Karpas-422 (cell line): Measurements from ENCODE around the gene AP2A1. TPM values are rescaled to one million over a fixed set of nuclear protein-coding genes. Genes with fewer than 3 reads are reported as not detected.
A peak's percentile ranks its signal among the peaks of the same experiment; 100 is the strongest.
"Not testable (repeated sequence)": the region's sequence is repeated elsewhere in the genome, so short reads cannot be mapped to it uniquely, and the experiment has no call there.

Experiments
- DNase-seq: peaks from one replicate; pipeline ENCODE4 v3.0.0-alpha.2; 2015
- H2AFZ ChIP-seq: fragments of 200-600 bp; sonication (generic); 2 replicates; pipeline ENCODE4 v1.6.1; 2014; ENCODE audit warnings: antibody characterized with exemption, low read length, mixed read lengths
- H3K27ac ChIP-seq: fragments of 200-600 bp; sonication (generic); 2 replicates; pipeline ENCODE4 v1.5.1; 2014; ENCODE audit warnings: mild to moderate bottlenecking, low read length, moderate library complexity
- H3K27me3 ChIP-seq: fragments of 200-600 bp; sonication (generic); 2 replicates; pipeline ENCODE4 v1.6.1; 2014; ENCODE audit warnings: low read length, mixed read lengths
- H3K36me3 ChIP-seq: fragments of 200-600 bp; sonication (generic); 2 replicates; pipeline ENCODE4 v1.6.1; 2014; ENCODE audit warnings: low read length, mixed read lengths; ENCODE audit not compliant: insufficient read depth
- H3K4me1 ChIP-seq: fragments of 200-600 bp; sonication (generic); 2 replicates; pipeline ENCODE4 v1.6.1; 2014; ENCODE audit warnings: mild to moderate bottlenecking, low read length, mixed read lengths
- H3K4me2 ChIP-seq: fragments of 200-600 bp; sonication (generic); 2 replicates; pipeline ENCODE4 v1.6.1; 2014; ENCODE audit warnings: low read length, low read depth, mild to moderate bottlenecking; ENCODE audit not compliant: poor library complexity, severe bottlenecking
- H3K4me3 ChIP-seq: fragments of 200-600 bp; sonication (generic); 2 replicates; pipeline ENCODE4 v1.5.1; 2014; ENCODE audit warnings: mild to moderate bottlenecking, antibody characterized with exemption, low read length, mixed read lengths
- H3K79me2 ChIP-seq: fragments of 200-600 bp; sonication (generic); 2 replicates; pipeline ENCODE4 v1.6.1; 2014; ENCODE audit warnings: mild to moderate bottlenecking, low read length, mixed read lengths
- H3K9ac ChIP-seq: fragments of 200-600 bp; sonication (generic); 2 replicates; pipeline ENCODE4 v1.6.0; 2014; ENCODE audit warnings: low read length
- H3K9me2 ChIP-seq: fragments of 200-600 bp; sonication (generic), shearing (Covaris generic); replicated peaks from 2 replicates; pipeline ENCODE4 v1.6.0; 2014; ENCODE audit warnings: mild to moderate bottlenecking, low read length, moderate library complexity; ENCODE audit not compliant: insufficient read depth
- H3K9me3 ChIP-seq: fragments of 300-700, 200-600 bp; sonication (generic); 2 replicates; pipeline ENCODE4 v1.6.1; 2014; ENCODE audit warnings: low read length, mixed read lengths
- H4K20me1 ChIP-seq: fragments of 200-600 bp; sonication (generic); 2 replicates; pipeline ENCODE4 v1.6.1; 2014; ENCODE audit warnings: mild to moderate bottlenecking, antibody characterized with exemption, low read length, low read depth; ENCODE audit not compliant: insufficient read depth
- total RNA-seq: library from RNA; depleted of rRNA; stranded (reverse); fragments of >200 nt; shearing (Covaris generic); gene quantifications from 2 replicates; pipeline ENCODE4 v1.2.3, GENCODE V29; 2014; ENCODE audit warnings: low replicate concordance; rRNA removed

The AP2A1 gene
- total RNA-seq = 32.4 and 54.7 TPM in 2 replicates

DNA sequence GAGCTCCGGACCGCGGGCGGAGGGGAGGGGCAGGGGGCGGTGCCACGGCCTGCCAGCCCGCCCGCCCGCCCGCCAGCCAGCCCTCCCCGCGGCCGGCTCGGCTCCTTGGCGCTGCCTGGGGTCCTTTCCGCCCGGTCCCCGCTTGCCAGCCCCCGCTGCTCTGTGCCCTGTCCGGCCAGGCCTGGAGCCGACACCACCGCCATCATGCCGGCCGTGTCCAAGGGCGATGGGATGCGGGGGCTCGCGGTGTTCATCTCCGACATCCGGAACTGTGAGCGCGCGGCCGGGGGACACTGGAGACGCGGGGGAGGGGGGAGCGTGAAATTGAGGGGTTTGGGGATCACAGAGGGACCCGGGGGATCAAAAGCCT lies at the start of gene AP2A1:
Gene AP2A1, plus strand, starts transcription at position 72 of the 370 bp plus-strand sequence. Its CDS starts 133 bp downstream, at position 205.
- Histone ChIP-seq H3K9me3 (no peaks in the 10 kb centered on the region), H3K27me3 (no peaks in the 10 kb centered on the region), H3K4me2 (peak within 1 kb of the TSS; percentile 92), H3K4me3 (peak within 1 kb of the TSS; percentile 86), H4K20me1 (peaks cover 11% of the 10 kb centered on the region; the same call in 1 of the 2 replicates), H2AFZ (peak within 1 kb of the TSS; percentile 15; the same call in 1 of the 2 replicates), H3K4me1 (peaks cover 23% of the 10 kb centered on the region), H3K79me2 (peaks cover 47% of the 10 kb centered on the region), H3K9me2 (no peaks in the 10 kb centered on the region), H3K27ac (peak within 1 kb of the TSS; percentile 75), H3K36me3 (no peaks in the 10 kb centered on the region), H3K9ac (peak within 1 kb of the TSS; percentile 77)
- no peak for DNase-seq

DNA sequence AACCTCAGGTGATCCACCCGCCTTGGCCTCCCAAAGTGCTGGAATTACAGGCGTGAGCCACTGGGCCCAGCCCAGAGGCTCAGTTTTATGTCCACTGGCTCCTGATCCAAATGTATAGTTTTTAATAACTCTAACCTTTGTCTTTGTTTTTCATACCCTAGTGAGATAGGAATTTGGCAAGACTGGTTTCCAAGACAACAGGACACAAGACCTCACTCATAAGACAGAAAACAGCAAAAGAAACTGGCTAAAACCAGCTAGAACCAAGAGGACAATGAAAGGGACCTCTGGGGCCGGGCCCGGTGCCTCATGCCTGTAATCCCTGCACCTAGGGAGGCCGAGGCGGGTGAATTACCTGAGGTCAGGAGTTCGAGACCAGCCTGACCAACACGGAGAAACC lies 48.3 kb upstream of the AP2A1 start:
- Histone ChIP-seq H4K20me1 (no peaks in the 10 kb centered on the region), H3K36me3 (peaks cover 3% of the 10 kb centered on the region; the same call in 1 of the 2 replicates), H2AFZ (no peak overlapping the region), H3K27me3 (no peaks in the 10 kb centered on the region), H3K9me2 (no peaks in the 10 kb centered on the region), H3K9ac (no peak overlapping the region), H3K79me2 (no peaks in the 10 kb centered on the region), H3K27ac (no peak overlapping the region), H3K4me3 (peak overlapping the region; percentile 75; the same call in 1 of the 2 replicates), H3K4me2 (peak overlapping the region; percentile 80), H3K4me1 (peaks cover 6% of the 10 kb centered on the region; the same call in 1 of the 2 replicates), H3K9me3 (peaks cover 6% of the 10 kb centered on the region)
- no peak for DNase-seq

DNA sequence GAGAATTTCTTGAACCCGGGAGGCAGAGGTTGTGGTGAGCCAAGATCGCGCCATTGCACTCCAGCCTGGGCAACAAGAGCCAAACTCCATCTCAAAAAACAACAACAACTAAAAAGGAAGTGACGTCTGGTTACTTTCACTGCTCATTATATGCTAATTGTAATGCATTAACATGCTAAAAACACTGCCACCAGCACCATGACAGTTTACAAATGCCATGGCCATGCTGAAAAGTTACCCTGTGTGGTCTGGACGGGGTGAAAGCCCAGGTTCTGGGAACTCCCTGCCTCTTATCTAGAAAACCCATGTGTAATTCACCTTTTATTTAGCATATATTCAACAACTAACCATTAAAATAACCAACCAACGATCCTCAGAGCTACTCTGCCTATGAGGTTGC lies 47.8 kb upstream of the AP2A1 start:
- Histone ChIP-seq H3K79me2 (no peaks in the 10 kb centered on the region), H3K4me1 (peaks cover 6% of the 10 kb centered on the region; the same call in 1 of the 2 replicates), H2AFZ (no peak overlapping the region), H4K20me1 (no peaks in the 10 kb centered on the region), H3K36me3 (peaks cover 3% of the 10 kb centered on the region; the same call in 1 of the 2 replicates), H3K27me3 (no peaks in the 10 kb centered on the region), H3K9me3 (peaks cover 6% of the 10 kb centered on the region), H3K4me2 (no peak overlapping the region), H3K9ac (no peak overlapping the region), H3K27ac (no peak overlapping the region), H3K9me2 (no peaks in the 10 kb centered on the region), H3K4me3 (no peak overlapping the region)
- no peak for DNase-seq

DNA sequence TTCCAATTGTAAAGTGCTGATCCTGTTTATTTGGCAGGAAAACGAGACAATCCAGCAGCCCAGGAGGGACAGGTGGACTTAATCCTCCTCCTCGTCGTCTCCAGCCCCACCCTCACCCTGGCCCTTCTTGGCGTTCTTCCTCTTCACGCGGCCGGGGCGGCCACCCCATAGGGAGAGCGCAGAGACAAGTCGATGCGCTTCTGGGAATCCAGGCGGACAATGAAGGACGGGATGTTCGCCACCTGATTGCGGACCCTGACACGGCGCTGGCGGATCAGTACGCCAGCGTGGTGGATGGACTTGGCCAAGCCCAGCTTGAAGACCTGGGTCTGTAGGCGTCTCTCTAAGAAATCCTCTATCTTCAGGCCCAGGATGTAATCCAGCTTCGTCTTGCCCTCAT lies 47.4 kb upstream of the AP2A1 start:
- not testable (repeated sequence) for H3K4me3 ChIP-seq, H3K9ac ChIP-seq, H3K27me3 ChIP-seq, H3K4me2 ChIP-seq, H3K4me1 ChIP-seq, DNase-seq, H4K20me1 ChIP-seq, H3K36me3 ChIP-seq, H3K27ac ChIP-seq, H3K9me2 ChIP-seq, H2AFZ ChIP-seq, H3K9me3 ChIP-seq, H3K79me2 ChIP-seq

DNA sequence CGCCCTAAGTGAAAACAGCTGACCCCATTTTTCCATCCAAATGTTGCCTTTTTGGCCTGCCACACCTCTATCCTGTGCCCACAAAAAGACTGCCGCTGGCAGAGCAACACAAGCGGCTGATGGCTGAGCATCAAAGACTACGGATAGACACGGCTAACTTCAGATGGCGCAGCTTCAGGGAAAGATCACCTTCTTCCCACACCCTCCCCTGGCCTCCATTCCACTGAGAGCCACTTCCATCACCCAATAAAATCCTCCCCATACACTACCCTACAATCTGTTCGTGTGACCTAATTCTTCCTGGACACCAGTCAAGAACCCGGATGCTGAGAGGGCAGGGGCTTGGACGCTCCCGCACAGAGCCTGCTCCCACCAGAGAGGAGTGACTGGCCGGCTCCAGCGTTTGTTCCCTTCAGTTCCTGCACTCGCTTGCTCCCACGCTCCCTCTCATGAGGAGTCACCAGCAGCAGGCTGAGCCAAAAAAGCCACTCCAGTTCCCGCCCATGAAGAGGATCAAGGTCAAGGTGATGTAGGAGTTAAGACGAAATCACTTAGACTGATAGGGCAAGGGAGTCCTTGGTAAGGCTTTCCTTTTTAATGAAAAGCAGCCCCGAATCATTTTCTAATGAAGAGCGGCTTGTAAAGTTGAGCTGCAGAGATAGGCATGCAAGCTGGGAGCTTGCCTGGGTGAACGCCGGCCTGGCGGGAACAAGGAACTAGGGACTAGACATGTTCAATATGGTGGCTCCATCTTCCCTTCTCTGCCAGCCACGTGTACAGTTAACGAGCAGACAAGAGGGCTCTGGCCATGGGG lies 39.4 kb upstream of the AP2A1 start:
- Histone ChIP-seq H3K4me1 (no peaks in the 10 kb centered on the region), H3K79me2 (no peaks in the 10 kb centered on the region), H3K27me3 (no peaks in the 10 kb centered on the region), H2AFZ (no peak overlapping the region), H3K9ac (no peak overlapping the region), H3K9me2 (no peaks in the 10 kb centered on the region), H3K4me2 (no peak overlapping the region), H4K20me1 (no peaks in the 10 kb centered on the region), H3K9me3 (no peaks in the 10 kb centered on the region), H3K36me3 (no peaks in the 10 kb centered on the region; the same call in 1 of the 2 replicates), H3K4me3 (no peak overlapping the region), H3K27ac (no peak overlapping the region)
- no peak for DNase-seq

DNA sequence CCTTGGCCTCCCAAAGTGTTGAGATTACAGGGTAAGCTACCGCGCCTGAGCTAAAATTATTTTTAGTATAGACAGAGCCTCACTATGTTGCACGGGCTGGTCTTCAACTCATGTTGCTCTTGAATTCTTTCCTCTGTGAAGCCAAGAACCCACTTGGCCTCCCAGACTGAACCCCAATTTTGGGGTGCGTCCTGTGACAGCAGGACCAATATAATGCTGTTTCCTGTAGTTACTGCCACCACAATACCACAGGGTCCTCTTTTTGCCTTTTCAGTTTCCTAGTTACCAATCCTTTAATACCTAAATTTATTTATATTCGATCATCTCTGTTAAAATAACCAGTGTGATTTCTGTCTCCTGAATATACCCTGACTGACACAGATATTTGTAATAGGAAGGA lies 36.6 kb upstream of the AP2A1 start:
- no peaks in the 10 kb centered on the region for H3K27me3 ChIP-seq
- H3K9me3 ChIP-seq = no peaks in the 10 kb centered on the region
- H2AFZ ChIP-seq = no peak overlapping the region
- no peak overlapping the region for H3K4me2 ChIP-seq
- no peak overlapping the region for H3K4me3 ChIP-seq
- no peaks in the 10 kb centered on the region for H3K36me3 ChIP-seq
- no peaks in the 10 kb centered on the region for H3K79me2 ChIP-seq
- no peaks in the 10 kb centered on the region for H3K9me2 ChIP-seq
- H3K4me1 ChIP-seq = no peaks in the 10 kb centered on the region
- H4K20me1 ChIP-seq = no peaks in the 10 kb centered on the region
- no peak for DNase-seq
- H3K9ac ChIP-seq = no peak overlapping the region
- H3K27ac ChIP-seq = no peak overlapping the region

DNA sequence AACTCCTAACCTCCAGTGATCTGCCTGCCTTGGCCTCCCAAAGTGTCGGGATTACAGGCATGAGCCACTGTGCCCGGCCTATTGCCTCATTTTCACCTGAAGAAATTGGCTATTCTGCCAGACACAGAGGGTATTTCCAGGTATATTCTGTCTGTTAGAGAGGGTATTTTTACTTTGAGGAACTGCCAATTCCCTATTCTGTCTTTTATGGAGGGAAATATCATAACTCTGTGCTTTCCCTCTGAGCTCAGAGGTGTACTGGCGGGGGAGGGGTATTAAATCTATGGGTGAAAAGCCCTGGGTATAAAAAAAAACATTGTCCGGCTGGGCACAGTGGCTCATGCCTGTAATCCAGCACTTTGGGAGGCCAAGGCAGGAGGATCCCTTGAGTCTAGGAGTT lies 28.5 kb upstream of the AP2A1 start:
- Histone ChIP-seq H3K4me3 (no peak overlapping the region), H2AFZ (no peak overlapping the region), H3K27me3 (no peaks in the 10 kb centered on the region), H3K9me2 (no peaks in the 10 kb centered on the region), H3K9ac (no peak overlapping the region), H3K27ac (no peak overlapping the region), H3K4me2 (no peak overlapping the region), H3K9me3 (no peaks in the 10 kb centered on the region), H3K4me1 (no peaks in the 10 kb centered on the region), H4K20me1 (no peaks in the 10 kb centered on the region), H3K36me3 (no peaks in the 10 kb centered on the region), H3K79me2 (no peaks in the 10 kb centered on the region)
- no peak for DNase-seq

DNA sequence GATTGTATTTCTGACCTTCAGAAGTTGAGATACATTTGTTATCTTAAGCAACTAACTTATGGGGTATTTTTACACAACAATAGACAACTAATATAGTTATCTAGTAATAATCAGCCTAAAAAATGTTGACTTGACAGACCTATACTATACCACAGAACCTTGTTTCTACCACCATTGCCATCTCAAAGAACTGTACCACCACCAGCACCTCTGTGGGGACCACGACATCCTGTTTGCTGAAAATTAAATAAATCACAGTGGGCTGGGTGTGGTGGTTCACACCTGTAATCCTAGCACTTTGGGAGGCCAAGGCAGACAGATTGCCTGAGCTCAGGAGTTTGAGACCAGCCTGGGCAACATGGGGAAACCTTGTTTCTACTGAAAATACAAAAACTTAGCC lies 27.7 kb upstream of the AP2A1 start:
- H3K4me1 ChIP-seq = no peaks in the 10 kb centered on the region
- H4K20me1 ChIP-seq = no peaks in the 10 kb centered on the region
- no peak overlapping the region for H3K4me3 ChIP-seq
- H3K9me3 ChIP-seq = no peaks in the 10 kb centered on the region
- H3K4me2 ChIP-seq = no peak overlapping the region
- H3K27me3 ChIP-seq = no peaks in the 10 kb centered on the region
- no peak overlapping the region for H2AFZ ChIP-seq
- H3K27ac ChIP-seq = no peak overlapping the region
- H3K9ac ChIP-seq = no peak overlapping the region
- no peaks in the 10 kb centered on the region for H3K36me3 ChIP-seq
- H3K79me2 ChIP-seq = no peaks in the 10 kb centered on the region
- H3K9me2 ChIP-seq = no peaks in the 10 kb centered on the region
- DNase-seq = no peak
